GM06990 (cell line): ENCODE results near the gene ATP5ME.

ENCODE experiments used
- DNase-seq: peaks from one replicate; pipeline ENCODE4 v3.0.0-alpha.2; 2011; ENCODE audit not compliant: insufficient read length; ENCODE audit errors: extremely low read depth
- H3K27me3 ChIP-seq: replicated peaks from 2 replicates; pipeline ENCODE4 v1.6.0; 2011; ENCODE audit warnings: low read length; ENCODE audit not compliant: control insufficient read depth, insufficient read depth
- H3K36me3 ChIP-seq: 2 replicates; pipeline ENCODE4 v1.5.1; 2011; ENCODE audit warnings: low read length; ENCODE audit not compliant: control insufficient read depth, insufficient read depth
- H3K4me3 ChIP-seq: replicated peaks from 2 replicates; pipeline ENCODE4 v1.5.1; 2011; ENCODE audit warnings: low read depth, mild to moderate bottlenecking, control low read depth, low read length
- TF ChIP-seq, protein P1 (sequence below): IDR thresholded peaks from 2 replicates; pipeline ENCODE4 v1.5.1; 2011; ENCODE audit warnings: low read length, control low read depth, mild to moderate bottlenecking, inconsistent platforms; ENCODE audit not compliant: insufficient read depth, poor library complexity, severe bottlenecking

Gene ATP5ME

DNA sequence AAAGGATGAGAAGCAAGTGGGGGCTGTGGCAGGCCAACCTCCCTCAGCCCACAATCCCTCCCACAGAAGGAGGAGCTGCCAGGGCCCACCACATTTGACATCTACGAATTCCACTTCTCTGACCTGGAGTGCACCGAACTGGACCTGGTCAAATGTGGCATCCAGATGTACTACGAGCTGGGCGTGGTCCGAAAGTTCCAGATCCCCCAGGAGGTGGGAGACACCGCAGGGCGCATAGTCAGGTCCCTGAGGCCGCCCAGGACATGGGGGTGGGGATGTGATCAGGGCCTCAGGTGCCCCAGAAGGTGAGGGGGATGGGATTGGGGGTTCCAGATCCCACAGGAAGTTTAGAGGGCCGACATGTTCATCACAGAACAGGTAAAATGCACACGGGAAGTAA lies 13.7 kb downstream of the ATP5ME start:
- H3K27me3 ChIP-seq = no peaks in the 10 kb centered on the region
- H3K4me3 ChIP-seq = no peak overlapping the region
- no peaks in the 10 kb centered on the region for H3K36me3 ChIP-seq
- DNase-seq = no peak
- TF ChIP-seq, protein P1, sequence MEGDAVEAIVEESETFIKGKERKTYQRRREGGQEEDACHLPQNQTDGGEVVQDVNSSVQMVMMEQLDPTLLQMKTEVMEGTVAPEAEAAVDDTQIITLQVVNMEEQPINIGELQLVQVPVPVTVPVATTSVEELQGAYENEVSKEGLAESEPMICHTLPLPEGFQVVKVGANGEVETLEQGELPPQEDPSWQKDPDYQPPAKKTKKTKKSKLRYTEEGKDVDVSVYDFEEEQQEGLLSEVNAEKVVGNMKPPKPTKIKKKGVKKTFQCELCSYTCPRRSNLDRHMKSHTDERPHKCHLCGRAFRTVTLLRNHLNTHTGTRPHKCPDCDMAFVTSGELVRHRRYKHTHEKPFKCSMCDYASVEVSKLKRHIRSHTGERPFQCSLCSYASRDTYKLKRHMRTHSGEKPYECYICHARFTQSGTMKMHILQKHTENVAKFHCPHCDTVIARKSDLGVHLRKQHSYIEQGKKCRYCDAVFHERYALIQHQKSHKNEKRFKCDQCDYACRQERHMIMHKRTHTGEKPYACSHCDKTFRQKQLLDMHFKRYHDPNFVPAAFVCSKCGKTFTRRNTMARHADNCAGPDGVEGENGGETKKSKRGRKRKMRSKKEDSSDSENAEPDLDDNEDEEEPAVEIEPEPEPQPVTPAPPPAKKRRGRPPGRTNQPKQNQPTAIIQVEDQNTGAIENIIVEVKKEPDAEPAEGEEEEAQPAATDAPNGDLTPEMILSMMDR = no peak

DNA sequence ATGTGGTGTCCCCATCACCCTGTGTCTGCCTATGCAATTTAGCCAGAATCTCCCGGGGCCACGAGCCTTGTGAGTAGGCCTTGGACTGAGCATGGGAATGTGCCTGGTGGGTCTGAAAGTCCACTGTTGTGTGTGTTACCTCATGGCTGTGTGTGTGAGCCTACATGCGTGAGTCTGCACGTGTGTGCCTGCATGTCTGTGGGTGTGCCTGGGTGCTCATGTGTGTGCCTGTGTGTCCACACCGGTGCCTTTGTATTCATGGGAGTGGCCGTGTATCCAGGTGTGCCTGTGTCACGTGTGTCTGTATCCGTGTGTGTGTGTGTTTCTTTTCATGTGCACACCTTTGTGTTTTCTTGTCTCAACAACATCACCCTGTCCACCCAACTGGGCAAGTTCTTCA lies 14.2 kb downstream of the ATP5ME start:
- TF ChIP-seq, protein P1 = no peak
- H3K36me3 ChIP-seq = no peaks in the 10 kb centered on the region
- no peak overlapping the region for H3K4me3 ChIP-seq
- no peak for DNase-seq
- no peaks in the 10 kb centered on the region for H3K27me3 ChIP-seq

DNA sequence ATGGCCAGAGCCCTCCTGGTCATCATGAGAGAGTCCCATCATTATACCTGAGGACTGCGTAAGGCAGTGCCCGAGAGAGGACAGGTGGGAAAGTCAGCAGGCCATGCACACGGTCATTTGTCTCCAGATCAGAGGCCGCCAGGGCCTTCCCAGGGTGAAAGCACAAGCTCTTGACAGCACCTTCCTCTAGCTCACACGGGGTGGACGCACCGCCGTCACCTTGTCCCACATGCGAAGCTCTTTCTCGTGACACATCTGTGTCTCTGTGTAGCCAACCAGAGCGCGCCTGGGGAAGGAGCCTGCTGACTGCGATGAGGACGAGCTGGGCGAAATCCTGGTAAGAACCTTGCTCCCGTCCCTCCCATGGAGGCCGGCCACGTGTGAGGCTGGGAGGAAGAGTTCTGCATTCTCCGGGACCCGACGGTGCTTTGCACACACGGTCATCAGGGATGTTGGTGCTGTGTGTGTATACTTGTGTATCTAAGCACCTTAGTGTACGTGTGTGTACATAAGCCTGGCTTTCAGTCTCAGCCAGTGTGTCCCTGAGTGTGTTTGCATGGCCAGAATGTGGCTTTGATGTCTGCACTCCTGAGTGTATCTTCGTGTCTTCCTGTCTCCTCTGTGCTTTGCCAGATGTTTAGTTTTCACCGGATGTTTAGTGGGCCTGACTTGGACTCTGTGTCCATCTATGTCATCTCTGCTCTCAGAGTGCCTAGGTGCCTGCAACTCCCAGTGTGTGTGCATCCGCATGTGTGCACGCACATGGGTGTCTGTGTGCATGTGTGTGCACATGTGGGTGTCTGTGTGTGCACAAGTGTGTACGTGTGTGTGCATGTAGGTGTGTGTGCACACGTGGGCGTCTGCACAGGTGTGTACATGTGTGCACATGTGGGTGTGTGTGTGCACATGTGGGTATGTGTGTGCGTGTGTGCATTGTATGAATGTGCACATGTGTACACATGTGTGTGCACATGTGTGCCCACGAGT lies 15.1 kb downstream of the ATP5ME start:
- no peaks in the 10 kb centered on the region for H3K27me3 ChIP-seq
- TF ChIP-seq, protein P1 = no peak
- H3K36me3 ChIP-seq = no peaks in the 10 kb centered on the region
- no peak for DNase-seq
- no peak overlapping the region for H3K4me3 ChIP-seq

DNA sequence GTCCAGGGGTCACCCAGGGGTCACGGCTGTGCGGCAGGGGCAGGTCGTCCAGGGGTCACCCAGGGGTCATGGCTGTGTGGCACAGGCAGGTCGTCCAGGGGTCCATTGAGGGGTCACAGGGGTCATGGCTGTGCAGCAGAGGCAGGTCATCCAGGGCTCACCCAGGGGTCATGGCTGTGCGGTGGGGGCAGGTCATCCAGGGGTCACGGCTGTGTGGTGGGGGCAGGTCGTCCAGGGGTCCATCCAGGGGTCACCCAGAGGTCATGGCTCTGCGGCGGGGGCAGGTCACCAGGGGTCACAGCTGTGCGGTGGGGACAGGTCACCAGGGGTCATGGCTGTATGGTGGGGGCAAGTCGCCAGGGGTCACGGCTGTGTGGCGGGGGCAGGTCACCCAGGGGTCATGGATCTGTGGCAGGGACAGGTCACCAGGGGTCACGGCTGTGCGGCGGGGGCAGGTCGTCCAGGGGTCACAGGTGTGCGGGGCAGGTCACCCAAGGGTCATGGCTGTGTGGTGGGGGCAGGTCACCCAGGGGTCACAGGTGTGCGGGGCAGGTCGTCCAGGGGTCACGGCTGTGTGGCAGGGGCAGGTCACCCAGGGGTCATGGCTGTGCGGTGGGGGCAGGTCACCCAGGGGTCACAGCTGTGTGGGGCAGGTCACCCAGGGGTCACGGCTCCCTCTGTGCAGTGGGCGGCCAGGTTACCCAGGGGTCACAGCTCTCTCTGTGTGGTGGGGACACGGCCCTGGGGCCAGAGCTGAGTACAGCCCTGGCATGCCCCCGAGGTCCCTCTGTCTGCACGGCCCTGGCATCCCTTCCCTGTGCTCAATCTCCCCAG lies 16.0 kb downstream of the ATP5ME start:
- no peak for DNase-seq
- no peak overlapping the region for H3K4me3 ChIP-seq
- no peaks in the 10 kb centered on the region for H3K27me3 ChIP-seq
- TF ChIP-seq, protein P1 = no peak
- no peaks in the 10 kb centered on the region for H3K36me3 ChIP-seq

DNA sequence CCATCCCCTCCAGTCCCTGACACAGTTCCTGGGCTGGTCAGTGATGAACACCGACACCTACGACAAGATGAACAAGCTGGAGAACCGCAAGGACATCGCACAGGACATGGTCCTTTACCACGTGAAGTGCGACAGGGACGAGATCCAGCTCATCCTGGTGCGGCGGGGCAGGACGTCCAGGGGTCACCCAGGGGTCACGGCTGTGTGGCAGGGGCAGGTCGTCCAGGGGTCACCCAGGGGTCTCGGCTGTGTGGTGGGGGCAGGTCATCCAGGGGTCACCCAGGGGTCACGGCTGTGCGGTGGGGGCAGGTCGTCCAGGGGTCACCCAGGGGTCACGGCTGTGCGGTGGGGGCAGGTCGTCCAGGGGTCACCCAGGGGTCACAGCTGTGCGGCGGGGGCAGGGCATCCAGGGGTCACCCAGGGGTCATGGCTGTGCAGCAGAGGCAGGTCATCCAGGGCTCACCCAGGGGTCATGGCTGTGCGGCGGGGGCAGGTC lies 16.7 kb downstream of the ATP5ME start:
- H3K36me3 ChIP-seq = no peaks in the 10 kb centered on the region
- no peaks in the 10 kb centered on the region for H3K27me3 ChIP-seq
- H3K4me3 ChIP-seq = no peak overlapping the region
- TF ChIP-seq, protein P1 = no peak
- no peak for DNase-seq
